Esophagus (tissue), 2 donors: ENCODE data around the gene OR51M1. TPM values are rescaled to one million over a fixed set of nuclear protein-coding genes. Genes with fewer than 3 reads are reported as not detected.
"Not testable (repeated sequence)": the region's sequence is repeated elsewhere in the genome, so short reads cannot be mapped to it uniquely, and the experiment has no call there.

Source experiments
- H3K27ac ChIP-seq, 2 donors: one replicate each; pipeline ENCODE4 v1.5.1; 2013; ENCODE audit warnings: low read depth in 2 of 2, mild to moderate bottlenecking in 2 of 2, inconsistent platforms in 1 of 2, low read length in 1 of 2, moderate library complexity in 1 of 2
- H3K27me3 ChIP-seq, 2 donors: one replicate each; pipeline ENCODE4 v1.6.1; 2013; ENCODE audit warnings: low read length in 2 of 2, control low read depth in 1 of 2, mild to moderate bottlenecking in 1 of 2; ENCODE audit not compliant: insufficient read depth in 2 of 2, control insufficient read depth in 1 of 2
- H3K36me3 ChIP-seq, 2 donors: one replicate each; pipeline ENCODE4 v1.6.1; 2013; ENCODE audit warnings: low read length in 1 of 2; ENCODE audit not compliant: control insufficient read depth in 2 of 2, insufficient read depth in 2 of 2
- H3K4me1 ChIP-seq, 2 donors: one replicate each; pipeline ENCODE4 v1.6.1; 2013; ENCODE audit warnings: low read length in 1 of 2; ENCODE audit not compliant: control insufficient read depth in 2 of 2, insufficient read depth in 2 of 2
- H3K4me3 ChIP-seq, 2 donors: one replicate each; pipeline ENCODE4 v1.5.1; 2013; ENCODE audit warnings: low read length in 2 of 2, mild to moderate bottlenecking in 2 of 2, low read depth in 1 of 2, moderate library complexity in 1 of 2
- H3K9me3 ChIP-seq, 2 donors: one replicate each; pipeline ENCODE4 v1.6.1; 2013; ENCODE audit warnings: mild to moderate bottlenecking in 2 of 2, low read depth in 1 of 2, low read length in 1 of 2, moderate library complexity in 1 of 2; ENCODE audit not compliant: control insufficient read depth in 2 of 2, insufficient read depth in 1 of 2
- WGBS, 2 donors: extraction: QIAGEN DNeasy Blood & Tissue Kit; methylation state at CpG; one replicate each; pipeline ENCODE4 v1.1.7; 2013; 5-methylcytosine and 5-hydroxymethylcytosine counted together
- polyA plus RNA-seq, 2 donors: library from polyadenylated mRNA; stranded (reverse); fragments of 200-250 nt; gene quantifications; one replicate each; pipeline ENCODE4 v1.2.3, GENCODE V29; 2013
- donor health status: healthy with polysubstance abuse.
- donor health status: Bipolar disorder and iron deficiency.

OR51M1 gene
- polyA plus RNA-seq, 2 donors = not detected

DNA sequence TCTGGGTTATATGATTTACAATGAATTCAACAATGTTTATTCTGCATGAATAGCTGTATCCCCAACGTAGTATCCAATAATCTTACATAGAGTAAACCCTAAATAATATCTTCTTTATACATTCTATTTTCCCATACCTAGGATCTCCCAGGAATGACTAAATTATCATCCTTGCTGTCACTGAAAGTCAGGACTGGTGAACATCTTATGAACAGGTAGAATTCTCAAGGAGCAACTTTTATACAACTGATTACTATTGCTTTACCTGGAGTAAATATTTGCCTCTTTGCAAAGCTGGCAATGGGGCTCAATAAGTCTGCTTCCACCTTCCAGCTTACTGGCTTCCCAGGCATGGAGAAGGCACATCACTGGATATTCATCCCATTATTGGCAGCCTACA is 32.4 kb upstream of the OR51M1 start, which contains the start of gene OR51B6:
OR51B6 (plus strand) TSS at position 301 of the 400 bp plus-strand sequence; CDS start at position 301, 0 bp downstream.
- H3K36me3 ChIP-seq = no peaks in the 10 kb centered on the region
- H3K27ac ChIP-seq = no peak within 1 kb of the TSS
- H3K4me1 ChIP-seq = no peaks in the 10 kb centered on the region
- no peaks in the 10 kb centered on the region for H3K27me3 ChIP-seq
- WGBS, 2 donors = 49 to 53% methylated on average over 1 of the region's 1 CpG
- H3K9me3 ChIP-seq = no peaks in the 10 kb centered on the region
- no peak within 1 kb of the TSS for H3K4me3 ChIP-seq

DNA sequence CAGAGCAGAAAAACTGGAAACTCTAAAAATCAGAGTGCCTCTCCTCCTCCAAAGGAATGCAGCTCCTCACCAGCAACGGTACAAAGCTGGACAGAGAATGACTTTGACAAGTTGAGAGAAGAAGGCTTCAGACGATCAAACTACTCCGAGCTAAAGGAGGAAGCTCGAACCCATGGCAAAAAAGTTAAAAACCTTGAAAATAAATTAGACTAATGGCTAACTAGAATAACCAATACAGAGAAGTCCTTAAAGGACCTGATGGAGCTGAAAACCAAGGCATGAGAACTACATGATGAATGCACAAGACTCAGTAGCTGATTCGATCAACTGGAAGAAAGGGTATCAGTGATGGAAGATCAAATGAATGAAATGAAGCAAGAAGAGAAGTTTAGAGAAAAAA is 27.6 kb upstream of the OR51M1 start:
- WGBS, 2 donors = 83 to 84% methylated on average over 5 of the region's 5 CpGs
- H3K36me3 ChIP-seq, H3K4me3 ChIP-seq, H3K27ac ChIP-seq, H3K27me3 ChIP-seq, H3K9me3 ChIP-seq, H3K4me1 ChIP-seq: not testable (repeated sequence)

DNA sequence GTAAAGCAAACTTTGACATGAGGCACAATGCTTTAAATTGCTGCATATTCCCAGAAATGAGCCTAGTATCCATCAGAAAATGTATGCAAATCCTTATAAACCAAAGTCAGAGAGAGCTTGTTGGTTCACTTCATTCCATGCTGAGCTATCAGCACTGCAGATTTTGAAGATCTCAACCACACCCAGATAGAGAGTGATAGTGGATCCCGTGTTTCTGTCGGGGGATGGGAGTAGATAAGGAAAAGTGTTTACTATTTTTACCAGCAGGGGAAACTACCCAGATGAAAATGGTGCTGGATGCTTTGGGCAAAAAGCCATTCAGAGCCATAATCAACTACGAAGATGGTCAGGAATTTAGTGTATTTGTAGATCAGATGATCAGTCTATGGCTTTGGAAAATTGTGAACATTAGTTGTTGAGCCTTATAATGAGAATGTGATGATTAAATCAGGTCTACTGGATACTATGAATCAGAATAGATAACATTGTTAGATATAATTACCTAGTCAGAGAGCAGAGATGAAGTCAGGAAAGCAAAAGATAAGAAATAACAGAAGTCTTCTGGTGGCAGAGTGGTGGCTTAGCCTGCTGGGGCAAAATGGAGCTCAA is 21.5 kb upstream of the OR51M1 start:
- Histone ChIP-seq H3K36me3 (no peaks in the 10 kb centered on the region), H3K4me3 (no peak overlapping the region), H3K9me3 (no peaks in the 10 kb centered on the region), H3K27me3 (no peaks in the 10 kb centered on the region), H3K4me1 (no peaks in the 10 kb centered on the region), H3K27ac (no peak overlapping the region)
- WGBS, 2 donors = 62 to 71% methylated on average over 3 of the region's 3 CpGs

DNA sequence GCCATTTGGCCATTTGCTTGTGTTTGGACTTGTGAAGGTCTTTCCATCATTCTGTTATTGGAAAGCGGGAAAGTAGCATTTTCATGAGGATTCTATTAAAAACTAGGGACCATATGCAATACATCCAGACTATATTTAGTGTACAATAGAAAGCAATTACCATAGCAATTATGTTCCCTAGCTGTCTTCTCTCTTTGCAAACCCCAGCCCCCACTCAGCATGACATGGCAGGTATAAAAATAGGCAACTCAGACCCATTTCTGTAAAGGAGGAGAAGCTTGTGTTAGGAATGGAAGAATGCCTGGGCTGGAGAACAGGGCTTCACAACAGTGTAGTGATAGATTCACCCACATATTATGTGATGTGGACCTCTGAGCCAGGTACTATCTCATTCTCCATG is 19.9 kb upstream of the OR51M1 start:
- Histone ChIP-seq H3K36me3 (no peaks in the 10 kb centered on the region), H3K4me1 (no peaks in the 10 kb centered on the region), H3K27me3 (no peaks in the 10 kb centered on the region), H3K27ac (no peak overlapping the region), H3K4me3 (no peak overlapping the region), H3K9me3 (no peaks in the 10 kb centered on the region)
- WGBS, 2 donors = 81 to 82% methylated on average over 1 of the region's 1 CpG

DNA sequence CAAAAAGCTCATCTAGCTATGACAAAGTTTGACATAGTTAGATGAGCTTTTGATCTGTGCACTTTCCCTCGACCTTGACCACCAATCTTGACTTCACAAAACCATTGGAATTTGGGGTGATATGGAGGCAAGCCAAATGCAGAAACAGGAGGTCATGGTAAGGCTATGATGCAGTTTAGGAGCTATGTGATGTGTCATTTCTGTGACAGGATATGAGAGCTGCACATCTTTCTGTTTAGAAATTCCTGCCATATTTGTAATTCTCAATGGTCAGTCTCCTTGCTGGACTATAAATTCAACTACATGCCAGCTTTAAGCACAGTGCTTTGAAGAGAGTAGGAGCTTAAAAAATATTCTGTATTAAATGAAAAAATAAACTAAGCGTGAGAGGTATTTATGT is 19.4 kb upstream of the OR51M1 start:
- Histone ChIP-seq H3K4me3 (no peak overlapping the region), H3K9me3 (no peaks in the 10 kb centered on the region), H3K4me1 (no peaks in the 10 kb centered on the region), H3K27me3 (no peaks in the 10 kb centered on the region), H3K36me3 (no peaks in the 10 kb centered on the region), H3K27ac (no peak overlapping the region)
- WGBS, 2 donors = 49% methylated on average over 2 of the region's 2 CpGs

DNA sequence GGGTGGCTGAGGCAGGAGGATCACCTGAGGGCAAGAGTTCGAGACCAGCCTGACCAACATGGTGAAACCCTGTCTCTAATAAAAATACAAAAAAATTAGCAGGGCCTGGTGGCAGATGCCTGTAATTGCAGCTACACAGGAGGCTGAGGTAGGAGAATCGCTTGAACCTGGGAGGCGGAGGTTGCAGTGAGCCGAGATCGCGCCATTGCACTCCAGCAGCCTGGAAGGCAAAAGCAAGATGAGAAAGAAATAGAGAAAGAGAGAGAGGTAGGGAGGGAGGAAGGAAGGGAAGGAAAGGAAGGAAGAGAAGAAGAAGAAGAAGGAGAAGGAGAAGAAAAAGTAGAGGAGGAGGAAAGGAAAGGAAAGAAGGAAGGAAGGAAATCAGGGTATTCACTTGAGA is 17.2 kb upstream of the OR51M1 start:
- not testable (repeated sequence) for H3K36me3 ChIP-seq, H3K27ac ChIP-seq, H3K4me3 ChIP-seq, H3K9me3 ChIP-seq, H3K27me3 ChIP-seq, H3K4me1 ChIP-seq
- WGBS, 2 donors = 86 to 91% methylated on average over 6 of the region's 6 CpGs

DNA sequence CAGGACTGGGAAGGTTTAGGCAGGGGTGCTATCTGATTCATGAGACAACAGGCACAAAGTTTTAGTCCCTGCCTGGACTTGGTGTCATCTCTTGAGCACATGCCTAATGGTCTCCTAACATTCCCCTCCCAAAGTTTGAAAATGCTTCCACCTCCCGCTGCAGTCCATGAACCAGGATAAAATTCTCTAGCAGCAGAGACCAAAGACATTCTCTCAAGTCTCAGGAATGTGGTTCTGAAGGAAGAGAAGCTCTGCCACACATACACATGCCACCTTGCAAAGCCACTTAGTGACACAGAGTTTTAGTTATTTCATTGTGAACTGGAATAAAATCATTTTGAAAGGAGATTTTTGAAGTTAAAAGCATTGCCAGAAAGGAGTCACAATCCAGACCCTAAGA is 16.8 kb upstream of the OR51M1 start:
- Histone ChIP-seq H3K4me1 (no peaks in the 10 kb centered on the region), H3K36me3 (no peaks in the 10 kb centered on the region), H3K27me3 (no peaks in the 10 kb centered on the region), H3K4me3 (no peak overlapping the region), H3K9me3 (no peaks in the 10 kb centered on the region), H3K27ac (no peak overlapping the region)
- 68 to 69% methylated on average over 1 of the region's 1 CpG for WGBS, 2 donors

DNA sequence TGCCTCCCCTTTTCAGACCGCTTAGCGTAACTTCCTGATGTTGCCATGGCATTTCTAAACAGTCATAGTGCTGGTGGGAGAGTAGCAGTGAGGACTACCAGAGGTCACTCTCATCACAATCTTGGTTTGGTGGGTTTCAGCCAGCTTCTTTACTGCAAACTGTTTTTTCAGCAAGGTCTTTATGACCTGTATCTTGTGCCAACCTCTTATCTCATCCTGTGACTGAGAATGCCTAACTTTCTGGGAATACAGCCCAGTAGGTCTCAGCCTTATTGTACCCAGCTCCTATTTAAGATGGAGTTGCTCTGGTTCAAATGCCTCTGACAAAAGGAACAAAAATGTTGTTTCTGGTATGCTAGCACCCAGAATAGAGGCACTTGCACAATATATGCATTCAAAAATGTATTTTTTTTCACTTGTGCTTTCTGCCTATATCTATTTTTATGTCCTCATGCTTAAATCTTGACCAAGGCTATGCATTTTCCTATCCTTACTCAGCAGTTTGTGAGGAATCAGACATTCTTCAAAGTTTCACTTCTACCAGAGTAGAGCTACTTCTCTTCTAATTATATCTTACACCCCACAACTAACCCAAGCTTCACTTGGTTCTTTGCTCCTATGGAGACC is 16.1 kb upstream of the OR51M1 start:
- H3K27me3 ChIP-seq = no peaks in the 10 kb centered on the region
- no peaks in the 10 kb centered on the region for H3K9me3 ChIP-seq
- WGBS, 2 donors = 75 to 82% methylated on average over 2 of the region's 2 CpGs
- H3K4me3 ChIP-seq = no peak overlapping the region
- no peak overlapping the region for H3K27ac ChIP-seq
- no peaks in the 10 kb centered on the region for H3K4me1 ChIP-seq
- H3K36me3 ChIP-seq = no peaks in the 10 kb centered on the region

DNA sequence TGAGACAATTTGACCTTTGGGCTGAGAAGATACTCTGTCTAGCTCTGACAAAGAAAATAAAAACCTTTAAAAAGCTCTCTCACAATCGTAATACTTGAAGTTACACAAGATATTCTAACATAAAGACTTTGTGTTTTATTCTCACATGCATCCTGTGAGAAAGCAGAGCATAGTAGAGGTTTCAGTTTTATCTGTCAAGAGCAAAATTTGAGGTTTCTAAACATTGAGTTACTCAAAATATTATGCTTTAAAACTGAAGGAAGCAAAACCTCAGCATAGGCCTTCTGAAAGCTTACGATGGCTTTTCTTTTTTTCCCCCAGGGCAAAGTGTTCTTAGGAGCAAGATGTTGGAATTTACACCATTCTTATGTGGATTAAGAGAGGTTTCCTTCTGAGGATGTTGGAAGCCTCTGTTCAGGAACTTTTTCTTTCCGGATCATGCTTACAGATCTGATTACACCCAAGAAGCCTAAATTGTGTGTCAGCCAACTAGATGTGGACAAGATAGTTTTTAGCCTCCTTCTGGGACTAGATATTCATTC is 15.0 kb upstream of the OR51M1 start:
- no peaks in the 10 kb centered on the region for H3K36me3 ChIP-seq
- H3K4me1 ChIP-seq = no peaks in the 10 kb centered on the region
- peaks cover 0 to 3% of the 10 kb centered on the region in 2 donors for H3K9me3 ChIP-seq
- H3K27me3 ChIP-seq = no peaks in the 10 kb centered on the region
- 66 to 71% methylated on average over 3 of the region's 3 CpGs for WGBS, 2 donors
- H3K4me3 ChIP-seq = no peak overlapping the region
- no peak overlapping the region for H3K27ac ChIP-seq

DNA sequence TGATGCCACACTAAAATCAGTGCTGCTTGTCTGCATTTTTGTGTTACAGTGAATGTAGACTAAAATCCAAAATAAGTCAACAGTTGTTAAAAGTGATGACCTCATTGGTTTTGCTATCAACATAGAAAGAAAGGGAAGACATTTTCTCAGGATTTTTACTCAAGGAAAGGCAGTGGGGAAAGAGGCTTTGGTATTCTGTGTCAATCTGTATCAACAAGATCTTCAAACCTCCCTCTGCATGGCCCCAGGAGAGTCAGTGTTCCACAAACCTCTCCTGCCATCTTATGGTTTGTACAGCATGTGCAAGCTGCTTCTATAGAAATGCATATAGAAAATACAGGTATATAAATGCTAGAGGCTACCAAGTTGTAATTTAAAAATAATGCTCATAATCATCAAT is 13.8 kb upstream of the OR51M1 start:
- Histone ChIP-seq H3K4me3 (no peak overlapping the region), H3K27ac (no peak overlapping the region), H3K36me3 (no peaks in the 10 kb centered on the region), H3K4me1 (no peaks in the 10 kb centered on the region), H3K27me3 (no peaks in the 10 kb centered on the region), H3K9me3 (peaks cover 0 to 3% of the 10 kb centered on the region in 2 donors)
